ENCODE results near the gene ZNF69. TPM values are rescaled to one million over a fixed set of nuclear protein-coding genes. Genes with fewer than 3 reads are reported as not detected.

Gene ZNF69
- total and polyA plus RNA-seq, 2 of the 13 experiments (the other 11 are each of a cell fraction or from before 2014, with no cell fraction given), result 9.6 to 21.0 TPM

DNA sequence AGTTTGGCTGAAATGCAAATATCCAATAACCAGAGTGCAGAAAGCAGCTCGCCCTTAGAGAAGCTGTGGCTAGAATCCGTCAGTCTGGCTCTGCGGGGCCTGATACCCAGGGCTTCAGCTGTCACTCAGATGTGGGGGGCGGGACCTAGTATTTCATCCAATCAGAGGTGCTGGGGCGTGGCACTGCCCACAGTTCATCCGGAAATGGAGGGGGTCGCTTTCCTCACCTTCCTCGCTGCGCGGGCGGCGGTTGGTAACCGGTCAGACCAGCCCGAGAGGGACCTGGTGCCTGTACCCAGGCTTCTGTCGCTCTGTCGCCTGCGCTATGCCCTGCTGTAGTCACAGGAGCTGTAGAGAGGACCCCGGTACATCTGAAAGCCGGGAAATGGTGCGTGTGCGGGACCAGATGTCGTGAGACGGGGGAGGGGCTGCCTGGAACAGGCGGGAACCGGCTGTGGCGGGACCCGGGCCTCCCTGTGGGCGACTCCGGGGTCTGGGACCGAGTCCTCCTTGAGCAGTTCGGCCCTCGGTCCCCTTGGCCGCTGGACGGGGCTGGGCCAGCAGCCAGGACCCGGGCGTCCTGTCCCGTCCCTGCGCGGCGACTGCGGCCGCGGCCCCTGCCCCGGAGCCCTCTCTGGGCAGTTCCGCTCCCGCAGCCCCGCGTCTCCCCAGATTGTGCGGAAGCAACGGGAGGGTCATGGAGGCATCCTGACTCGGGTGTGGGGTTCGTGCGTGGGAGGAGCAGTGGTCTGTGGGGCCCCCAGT is 37.5 kb downstream of the ZNF69 start, which contains the start of gene ZNF700 (continued):
- TF ChIP-seq UBTF (CRISPR knock-in tag; IDR thresholded peaks at IDR 0.05) (peak; percentile 92), ZNF441 (CRISPR knock-in tag; IDR thresholded peaks at IDR 0.05; ENCODE audit: borderline replicate concordance) (peak; percentile 49; the same call in 1 of the 2 replicates), ZNF18 (CRISPR knock-in tag; IDR thresholded peaks at IDR 0.05; ENCODE audit: insufficient replicate concordance) (no peak), HDAC2 (CRISPR knock-in tag; IDR thresholded peaks at IDR 0.05) (no peak), AGO1 (IDR thresholded peaks at IDR 0.05; ENCODE audit: low read depth, low read length, poor library complexity, severe bottlenecking) (peak; percentile 53), ESRRA (CRISPR knock-in tag; IDR thresholded peaks at IDR 0.05; ENCODE audit: low read depth) (peak; percentile 65; the same call in 1 of the 2 replicates), ZNF30 (CRISPR knock-in tag; IDR thresholded peaks at IDR 0.05) (no peak), ZNF784 (CRISPR knock-in tag; IDR thresholded peaks at IDR 0.05; ENCODE audit: borderline replicate concordance) (no peak; the same call in 1 of the 2 replicates), MTA3 (CRISPR knock-in tag; IDR thresholded peaks at IDR 0.05) (no peak), ZNF382 (CRISPR knock-in tag; IDR thresholded peaks at IDR 0.05; ENCODE audit: borderline replicate concordance) (no peak), YY1 (IDR thresholded peaks at IDR 0.05; ENCODE audit: insufficient read depth, insufficient replicate concordance, low read depth, low read length) (peak; percentile 70), NFE2 (CRISPR knock-in tag; IDR thresholded peaks at IDR 0.05) (no peak), ZNF275 (CRISPR knock-in tag; IDR thresholded peaks at IDR 0.05; ENCODE audit: borderline replicate concordance) (peak; percentile 48; the same call in 1 of the 2 replicates), ATF7-NPFF (CRISPR knock-in tag; IDR thresholded peaks at IDR 0.05; ENCODE audit: low read depth) (peak; percentile 21), SRSF9 (IDR thresholded peaks at IDR 0.05; ENCODE audit: borderline replicate concordance, insufficient read depth, low read depth, low read length, poor library complexity, severe bottlenecking) (no peak)
- TF ChIP-seq, protein P1, sequence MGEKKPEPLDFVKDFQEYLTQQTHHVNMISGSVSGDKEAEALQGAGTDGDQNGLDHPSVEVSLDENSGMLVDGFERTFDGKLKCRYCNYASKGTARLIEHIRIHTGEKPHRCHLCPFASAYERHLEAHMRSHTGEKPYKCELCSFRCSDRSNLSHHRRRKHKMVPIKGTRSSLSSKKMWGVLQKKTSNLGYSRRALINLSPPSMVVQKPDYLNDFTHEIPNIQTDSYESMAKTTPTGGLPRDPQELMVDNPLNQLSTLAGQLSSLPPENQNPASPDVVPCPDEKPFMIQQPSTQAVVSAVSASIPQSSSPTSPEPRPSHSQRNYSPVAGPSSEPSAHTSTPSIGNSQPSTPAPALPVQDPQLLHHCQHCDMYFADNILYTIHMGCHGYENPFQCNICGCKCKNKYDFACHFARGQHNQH (CRISPR knock-in tag; IDR thresholded peaks at IDR 0.05), result no peak
- TF ChIP-seq, protein P2, sequence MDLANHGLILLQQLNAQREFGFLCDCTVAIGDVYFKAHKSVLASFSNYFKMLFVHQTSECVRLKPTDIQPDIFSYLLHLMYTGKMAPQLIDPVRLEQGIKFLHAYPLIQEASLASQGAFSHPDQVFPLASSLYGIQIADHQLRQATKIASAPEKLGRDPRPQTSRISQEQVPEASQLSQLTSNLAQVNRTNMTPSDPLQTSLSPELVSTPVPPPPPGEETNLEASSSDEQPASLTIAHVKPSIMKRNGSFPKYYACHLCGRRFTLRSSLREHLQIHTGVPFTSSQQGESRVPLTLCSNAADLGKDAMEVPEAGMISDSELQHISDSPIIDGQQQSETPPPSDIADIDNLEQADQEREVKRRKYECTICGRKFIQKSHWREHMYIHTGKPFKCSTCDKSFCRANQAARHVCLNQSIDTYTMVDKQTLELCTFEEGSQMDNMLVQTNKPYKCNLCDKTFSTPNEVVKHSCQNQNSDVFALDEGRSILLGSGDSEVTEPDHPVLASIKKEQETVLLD (CRISPR knock-in tag; IDR thresholded peaks at IDR 0.05; ENCODE audit: low read depth), result no peak; the same call in 1 of the 2 replicates
